Liver (tissue), 9 donors: ENCODE results near the gene TAF7. TPM values are rescaled to one million over a fixed set of nuclear protein-coding genes. Genes with fewer than 3 reads are reported as not detected.
A peak's percentile ranks its signal among the peaks of the same experiment; 100 is the strongest.

ENCODE experiments used
- DNase-seq: peaks from one replicate; pipeline ENCODE4 v3.0.0-alpha.2; 2017; ENCODE audit warnings: low spot score
- H3K27ac ChIP-seq, 2 donors: one replicate each; pipeline ENCODE4 v1.7.0; 2013; ENCODE audit warnings: inconsistent platforms in 2 of 2, low read length in 2 of 2, control low read depth in 1 of 2, low read depth in 1 of 2, mild to moderate bottlenecking in 1 of 2
- H3K27me3 ChIP-seq, 4 donors: one replicate each; pipeline versions ENCODE4 v1.6.1 to v1.7.0; 2013; ENCODE audit warnings: low read length in 3 of 4, inconsistent platforms in 1 of 4, mild to moderate bottlenecking in 1 of 4, moderate library complexity in 1 of 4; ENCODE audit not compliant: control insufficient read depth in 4 of 4, insufficient read depth in 4 of 4
- H3K36me3 ChIP-seq, 4 donors: one replicate each; pipeline versions ENCODE4 v1.6.1 to v1.7.0; 2013; ENCODE audit warnings: low read length in 3 of 4, mild to moderate bottlenecking in 3 of 4, low read depth in 1 of 4, moderate library complexity in 1 of 4; ENCODE audit not compliant: control insufficient read depth in 4 of 4, insufficient read depth in 3 of 4
- H3K4me1 ChIP-seq, 4 donors: one replicate each; pipeline versions ENCODE4 v1.6.1 to v1.7.0; 2013; ENCODE audit warnings: low read length in 3 of 4, mild to moderate bottlenecking in 3 of 4, moderate library complexity in 1 of 4; ENCODE audit not compliant: control insufficient read depth in 4 of 4, insufficient read depth in 4 of 4
- H3K4me3 ChIP-seq, 3 donors: one replicate each; pipeline versions ENCODE4 v1.6.1 to v1.7.0; 2013; ENCODE audit warnings: low read length in 3 of 3, control low read depth in 1 of 3, low read depth in 1 of 3, mild to moderate bottlenecking in 1 of 3
- H3K9ac ChIP-seq, 2 donors: one replicate each; pipeline ENCODE4 v1.7.0; 2013; ENCODE audit warnings: low read length in 2 of 2, mild to moderate bottlenecking in 2 of 2, moderate library complexity in 2 of 2, control low read depth in 1 of 2, low read depth in 1 of 2
- H3K9me3 ChIP-seq, 4 donors: one replicate each; pipeline versions ENCODE4 v1.6.1 to v1.7.0; 2013; ENCODE audit warnings: low read length in 3 of 4; ENCODE audit not compliant: control insufficient read depth in 4 of 4
- ATF3 ChIP-seq: IDR thresholded peaks from 2 replicates; pipeline ENCODE4 v1.6.1; 2016; ENCODE audit warnings: antibody characterized with exemption
- CTCF ChIP-seq: fragments of 150-350 bp; IDR thresholded peaks from 2 replicates; pipeline ENCODE4 v1.5.1; 2017; ENCODE audit warnings: improper control_type of control experiment, low read depth, low read length; ENCODE audit not compliant: missing input control
- EGR1 ChIP-seq, 2 donors: IDR thresholded peaks; 2 replicates each; pipeline ENCODE4 v1.6.1; 2016 to 2018; ENCODE audit warnings: antibody characterized with exemption in 2 of 2, low read depth in 2 of 2
- FOXA1 ChIP-seq: IDR thresholded peaks from 2 replicates; pipeline ENCODE4 v1.6.1; 2016; ENCODE audit warnings: antibody characterized with exemption
- FOXA2 ChIP-seq: IDR thresholded peaks from 2 replicates; pipeline ENCODE4 v1.6.1; 2016; ENCODE audit warnings: antibody characterized with exemption
- GABPA ChIP-seq, 2 donors: IDR thresholded peaks in 1 of 2; conservative IDR thresholded peaks in 1 of 2; 2 replicates each; pipeline ENCODE4 v1.6.1; 2016; ENCODE audit warnings: antibody characterized with exemption in 2 of 2, mild to moderate bottlenecking in 1 of 2, moderate library complexity in 1 of 2
- HNF4A ChIP-seq, 2 donors: conservative IDR thresholded peaks; 2 replicates each; pipeline ENCODE4 v1.6.1; 2016; ENCODE audit warnings: antibody characterized with exemption in 2 of 2, mild to moderate bottlenecking in 2 of 2
- HNF4G ChIP-seq: IDR thresholded peaks from 2 replicates; pipeline ENCODE4 v1.6.1; 2016; ENCODE audit warnings: antibody characterized with exemption
- JUND ChIP-seq, 2 donors: IDR thresholded peaks; 2 replicates each; pipeline ENCODE4 v1.6.1; 2016; ENCODE audit warnings: antibody characterized with exemption in 2 of 2
- NR2F2 ChIP-seq: IDR thresholded peaks from 2 replicates; pipeline ENCODE4 v1.6.1; 2016; ENCODE audit warnings: antibody characterized with exemption
- SP1 ChIP-seq: IDR thresholded peaks from 2 replicates; pipeline ENCODE4 v1.6.1; 2018; ENCODE audit warnings: antibody characterized with exemption, mild to moderate bottlenecking
- TAF1 ChIP-seq: conservative IDR thresholded peaks from 2 replicates; pipeline ENCODE4 v1.6.1; 2016; ENCODE audit warnings: antibody characterized with exemption, mild to moderate bottlenecking
- ZBTB33 ChIP-seq: IDR thresholded peaks from 2 replicates; pipeline ENCODE4 v1.6.1; 2016; ENCODE audit warnings: antibody characterized with exemption
- WGBS: extraction: QIAGEN DNeasy Blood & Tissue Kit; methylation state at CpG from one replicate; pipeline ENCODE4 v1.1.7; 2013; 5-methylcytosine and 5-hydroxymethylcytosine counted together
- polyA plus RNA-seq, 2 donors: library from polyadenylated mRNA; stranded (reverse) in 1 of 2; unstranded in 1 of 2; fragments of 200-250 nt in 1 of 2; fragments of >200 nt in 1 of 2; fragmentation: Nextera tagmentation in 1 of 2; extraction: Ambion mirVana in 1 of 2; gene quantifications; one replicate each; pipeline versions ENCODE4 v1.2.1 to v1.2.3, GENCODE V29; 2013 to 2015
- total RNA-seq, 2 donors: library from RNA; depleted of rRNA; stranded (reverse); fragments of >200 nt; gene quantifications; one replicate each; pipeline ENCODE4 v1.2.3, GENCODE V29; 2014
- TF ChIP-seq, protein P1 (sequence below): IDR thresholded peaks from 2 replicates; pipeline ENCODE4 v1.6.1; 2016; ENCODE audit warnings: antibody characterized with exemption, mild to moderate bottlenecking
- TF ChIP-seq, protein P2 (sequence below): IDR thresholded peaks from 2 replicates; pipeline ENCODE4 v1.6.1; 2016; ENCODE audit warnings: antibody characterized with exemption
- donor health status: healthy.
- donor health status: healthy.
- donor health status: healthy.
- donor health status: healthy.
- donor health status: healthy.

Gene TAF7
- total and polyA plus RNA-seq, 4 donors, result 23.5 to 36.3 (median 28.2) TPM

DNA sequence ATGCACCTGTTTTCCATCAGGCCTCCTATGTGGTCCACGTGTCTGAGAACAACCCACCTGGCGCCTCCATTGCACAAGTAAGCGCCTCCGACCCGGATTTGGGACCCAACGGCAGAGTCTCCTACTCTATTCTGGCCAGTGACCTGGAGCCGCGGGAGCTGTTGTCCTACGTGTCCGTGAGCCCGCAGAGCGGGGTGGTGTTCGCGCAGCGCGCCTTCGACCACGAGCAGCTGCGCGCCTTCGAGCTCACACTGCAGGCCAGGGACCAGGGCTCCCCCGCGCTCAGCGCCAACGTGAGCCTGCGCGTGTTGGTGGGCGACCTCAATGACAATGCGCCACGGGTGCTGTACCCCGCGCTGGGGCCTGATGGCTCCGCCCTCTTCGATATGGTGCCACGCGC, 31.0 kb upstream of the TAF7 start:
- H3K9me3 ChIP-seq, result peaks cover 29 to 64% (median 45%) of the 10 kb centered on the region in 4 donors
- WGBS, result 32% methylated on average over 32 of the region's 36 CpGs
- peaks cover 0 to 3% (median 1%) of the 10 kb centered on the region in 4 donors for H3K27me3 ChIP-seq

More for the DNA sequence above, 31.0 kb upstream of the TAF7 start:
- no peaks in the 10 kb centered on the region for H3K4me1 ChIP-seq
- TF ChIP-seq FOXA2 (no peak), ATF3 (no peak), JUND (IDR thresholded peaks at IDR 0.05) (no peak), HNF4A (conservative IDR thresholded peaks at IDR 0.05) (no peak), HNF4G (no peak), CTCF (no peak), SP1 (no peak), TAF1 (no peak), GABPA (IDR thresholded peaks at IDR 0.05 in 1 of 2, conservative IDR thresholded peaks at IDR 0.05 in 1 of 2) (no peak), ZBTB33 (no peak), EGR1 (IDR thresholded peaks at IDR 0.05; ENCODE audit: low read depth in 2 of 2) (no peak), NR2F2 (no peak), FOXA1 (no peak)
- TF ChIP-seq, protein P1, sequence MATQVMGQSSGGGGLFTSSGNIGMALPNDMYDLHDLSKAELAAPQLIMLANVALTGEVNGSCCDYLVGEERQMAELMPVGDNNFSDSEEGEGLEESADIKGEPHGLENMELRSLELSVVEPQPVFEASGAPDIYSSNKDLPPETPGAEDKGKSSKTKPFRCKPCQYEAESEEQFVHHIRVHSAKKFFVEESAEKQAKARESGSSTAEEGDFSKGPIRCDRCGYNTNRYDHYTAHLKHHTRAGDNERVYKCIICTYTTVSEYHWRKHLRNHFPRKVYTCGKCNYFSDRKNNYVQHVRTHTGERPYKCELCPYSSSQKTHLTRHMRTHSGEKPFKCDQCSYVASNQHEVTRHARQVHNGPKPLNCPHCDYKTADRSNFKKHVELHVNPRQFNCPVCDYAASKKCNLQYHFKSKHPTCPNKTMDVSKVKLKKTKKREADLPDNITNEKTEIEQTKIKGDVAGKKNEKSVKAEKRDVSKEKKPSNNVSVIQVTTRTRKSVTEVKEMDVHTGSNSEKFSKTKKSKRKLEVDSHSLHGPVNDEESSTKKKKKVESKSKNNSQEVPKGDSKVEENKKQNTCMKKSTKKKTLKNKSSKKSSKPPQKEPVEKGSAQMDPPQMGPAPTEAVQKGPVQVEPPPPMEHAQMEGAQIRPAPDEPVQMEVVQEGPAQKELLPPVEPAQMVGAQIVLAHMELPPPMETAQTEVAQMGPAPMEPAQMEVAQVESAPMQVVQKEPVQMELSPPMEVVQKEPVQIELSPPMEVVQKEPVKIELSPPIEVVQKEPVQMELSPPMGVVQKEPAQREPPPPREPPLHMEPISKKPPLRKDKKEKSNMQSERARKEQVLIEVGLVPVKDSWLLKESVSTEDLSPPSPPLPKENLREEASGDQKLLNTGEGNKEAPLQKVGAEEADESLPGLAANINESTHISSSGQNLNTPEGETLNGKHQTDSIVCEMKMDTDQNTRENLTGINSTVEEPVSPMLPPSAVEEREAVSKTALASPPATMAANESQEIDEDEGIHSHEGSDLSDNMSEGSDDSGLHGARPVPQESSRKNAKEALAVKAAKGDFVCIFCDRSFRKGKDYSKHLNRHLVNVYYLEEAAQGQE, result no peak
- TF ChIP-seq, protein P2, sequence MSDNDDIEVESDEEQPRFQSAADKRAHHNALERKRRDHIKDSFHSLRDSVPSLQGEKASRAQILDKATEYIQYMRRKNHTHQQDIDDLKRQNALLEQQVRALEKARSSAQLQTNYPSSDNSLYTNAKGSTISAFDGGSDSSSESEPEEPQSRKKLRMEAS, result no peak
- no peak overlapping the region for H3K27ac ChIP-seq
- H3K9ac ChIP-seq, result no peak overlapping the region
- DNase-seq, result no peak
- peaks cover 0 to 3% (median 0%) of the 10 kb centered on the region in 4 donors for H3K36me3 ChIP-seq
- H3K4me3 ChIP-seq, result peak overlapping the region in 1 of 3 donors; percentile 3
